ENCODE results near the gene CPT2.

Gene CPT2

GRCh38 chr1:53210954-53211353 is 14.3 kb downstream of the CPT2 start:
- over 99% methylated on average over 11 of the region's 11 CpGs for WGBS (ENCODE audit: insufficient coverage)
- DNase-seq = no peak
- POLR2A ChIA-PET = interaction anchor here (0.5 kb wide), 1 partner anchor 169 kb away, joined by 3 read pairs; no protein-coding TSS in a partner anchor
- no peaks in the 10 kb centered on the region for H3K4me1 ChIP-seq (ENCODE audit: control extremely low read depth in 1 of 4, control insufficient read depth in 4 of 4, insufficient read depth in 4 of 4, low read length in 3 of 4)
- no peak overlapping the region for H3K27ac ChIP-seq (ENCODE audit: insufficient read depth in 1 of 2, low read depth in 1 of 2, low read length in 2 of 2, poor library complexity in 1 of 2, severe bottlenecking in 2 of 2)
- H3K9me3 ChIP-seq (ENCODE audit: control extremely low read depth in 1 of 5, control insufficient read depth in 4 of 5, insufficient read depth in 2 of 5, low read depth in 1 of 5, low read length in 4 of 5) = peaks cover 0 to 13% (median 8%) of the 10 kb centered on the region in 5 experiments
- no peak overlapping the region for H3K4me3 ChIP-seq (ENCODE audit: control insufficient read depth in 1 of 7, extremely low read depth in 1 of 7, insufficient read depth in 4 of 7, low read depth in 2 of 7, low read length in 6 of 7)
- no peaks in the 10 kb centered on the region for H3K27me3 ChIP-seq (replicated peaks in 2 of 5; ENCODE audit: control insufficient read depth in 4 of 5, insufficient read depth in 5 of 5, low read length in 4 of 5)
- CTCF ChIA-PET = no interaction called here
- peaks cover 13 to 88% (median 63%) of the 10 kb centered on the region in 4 experiments for H3K36me3 ChIP-seq (ENCODE audit: control insufficient read depth in 4 of 4, insufficient read depth in 4 of 4, low read length in 3 of 4)

DNA sequence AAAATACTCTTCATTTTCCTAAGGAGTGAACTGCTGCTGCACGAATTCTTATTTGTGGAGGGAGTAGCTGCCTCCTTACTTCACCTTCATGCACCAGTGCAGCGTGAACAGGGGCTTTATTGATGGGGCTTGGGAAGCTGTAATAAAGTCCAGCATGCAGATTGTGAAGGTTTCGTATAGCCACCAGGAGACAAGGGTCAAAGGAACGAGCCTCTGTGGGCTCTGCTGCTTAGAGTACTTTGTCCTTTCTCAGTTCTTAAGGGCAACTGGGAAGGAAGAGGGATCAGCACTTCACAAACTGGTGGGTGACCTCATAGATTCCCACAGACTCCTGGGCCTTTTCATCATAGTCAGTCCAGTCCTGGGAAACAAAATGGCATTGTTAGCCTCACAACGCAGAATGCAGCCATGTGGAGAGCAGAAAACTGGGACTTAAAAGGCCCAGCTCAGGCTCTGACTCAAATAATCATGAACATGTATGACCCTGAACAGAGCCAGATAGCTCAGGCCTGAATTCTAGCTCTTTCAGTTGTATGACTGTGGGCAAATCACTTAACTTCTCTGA is 17.8 kb downstream of the CPT2 start:
- no peaks in the 10 kb centered on the region for H3K9me3 ChIP-seq (ENCODE audit: control extremely low read depth in 1 of 5, control insufficient read depth in 4 of 5, insufficient read depth in 2 of 5, low read depth in 1 of 5, low read length in 4 of 5)
- H3K27ac ChIP-seq (ENCODE audit: insufficient read depth in 1 of 2, low read depth in 1 of 2, low read length in 2 of 2, poor library complexity in 1 of 2, severe bottlenecking in 2 of 2) = no peak overlapping the region
- no peak overlapping the region for H3K4me3 ChIP-seq (ENCODE audit: control insufficient read depth in 1 of 7, extremely low read depth in 1 of 7, insufficient read depth in 4 of 7, low read depth in 2 of 7, low read length in 6 of 7)
- ChIA-PET POLR2A (no interaction called here), CTCF (interaction anchor here (1.3 kb wide), 1 partner anchor 9 kb away, joined by 6 read pairs; no protein-coding TSS in a partner anchor)
- DNase-seq = no peak
- peaks cover under 1 to 3% (median 2%) of the 10 kb centered on the region in 4 experiments for H3K4me1 ChIP-seq (ENCODE audit: control extremely low read depth in 1 of 4, control insufficient read depth in 4 of 4, insufficient read depth in 4 of 4, low read length in 3 of 4)
- 94% methylated on average over 5 of the region's 5 CpGs for WGBS (ENCODE audit: insufficient coverage)
- H3K36me3 ChIP-seq (ENCODE audit: control insufficient read depth in 4 of 4, insufficient read depth in 4 of 4, low read length in 3 of 4) = peaks cover 8 to 77% (median 50%) of the 10 kb centered on the region in 4 experiments
- no peaks in the 10 kb centered on the region for H3K27me3 ChIP-seq (replicated peaks in 2 of 5; ENCODE audit: control insufficient read depth in 4 of 5, insufficient read depth in 5 of 5, low read length in 4 of 5)

DNA sequence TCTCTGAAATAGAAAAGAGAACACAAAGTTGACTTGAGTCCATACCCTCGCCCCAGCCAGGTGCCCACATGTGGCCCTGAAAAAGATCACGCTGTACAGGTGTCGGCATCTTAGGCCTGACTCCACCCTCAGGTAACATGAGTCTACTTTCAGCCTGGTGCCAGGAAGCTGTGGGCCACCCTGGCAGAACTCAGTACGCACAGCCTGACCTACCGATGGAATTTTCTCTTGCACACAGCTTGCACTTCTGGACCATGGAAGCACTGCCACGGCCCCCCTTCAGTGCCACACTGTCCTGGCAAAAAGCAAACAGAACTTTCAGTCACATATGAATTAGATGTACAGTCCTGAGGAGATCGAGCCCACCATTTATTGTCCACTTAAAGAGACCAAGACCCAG is 21.6 kb downstream of the CPT2 start:
- WGBS (ENCODE audit: insufficient coverage) = 100% methylated on average over 7 of the region's 7 CpGs
- Histone ChIP-seq H3K27ac (ENCODE audit: insufficient read depth in 1 of 2, low read depth in 1 of 2, low read length in 2 of 2, poor library complexity in 1 of 2, severe bottlenecking in 2 of 2) (no peak overlapping the region), H3K4me1 (ENCODE audit: control extremely low read depth in 1 of 4, control insufficient read depth in 4 of 4, insufficient read depth in 4 of 4, low read length in 3 of 4) (peaks cover 8 to 16% (median 15%) of the 10 kb centered on the region in 4 experiments), H3K9me3 (ENCODE audit: control extremely low read depth in 1 of 5, control insufficient read depth in 4 of 5, insufficient read depth in 2 of 5, low read depth in 1 of 5, low read length in 4 of 5) (no peaks in the 10 kb centered on the region), H3K27me3 (replicated peaks in 2 of 5; ENCODE audit: control insufficient read depth in 4 of 5, insufficient read depth in 5 of 5, low read length in 4 of 5) (no peaks in the 10 kb centered on the region), H3K36me3 (ENCODE audit: control insufficient read depth in 4 of 4, insufficient read depth in 4 of 4, low read length in 3 of 4) (peaks cover 8 to 44% (median 30%) of the 10 kb centered on the region in 4 experiments), H3K4me3 (ENCODE audit: control insufficient read depth in 1 of 7, extremely low read depth in 1 of 7, insufficient read depth in 4 of 7, low read depth in 2 of 7, low read length in 6 of 7) (no peak overlapping the region)
- DNase-seq = no peak
- ChIA-PET CTCF (interaction anchor here (1.3 kb wide), 1 partner anchor 16 kb away, joined by 4 read pairs; no protein-coding TSS in a partner anchor), POLR2A (no interaction called here)

- Histone ChIP-seq H3K36me3 (ENCODE audit: control insufficient read depth in 4 of 4, insufficient read depth in 4 of 4, low read length in 3 of 4) (peaks cover 7 to 31% (median 18%) of the 10 kb centered on the region in 4 experiments), H3K27ac (ENCODE audit: insufficient read depth in 1 of 2, low read depth in 1 of 2, low read length in 2 of 2, poor library complexity in 1 of 2, severe bottlenecking in 2 of 2) (peak overlapping the region; percentile 74 to 89), H3K9me3 (ENCODE audit: control extremely low read depth in 1 of 5, control insufficient read depth in 4 of 5, insufficient read depth in 2 of 5, low read depth in 1 of 5, low read length in 4 of 5) (no peaks in the 10 kb centered on the region), H3K27me3 (replicated peaks in 2 of 5; ENCODE audit: control insufficient read depth in 4 of 5, insufficient read depth in 5 of 5, low read length in 4 of 5) (no peaks in the 10 kb centered on the region), H3K4me1 (ENCODE audit: control extremely low read depth in 1 of 4, control insufficient read depth in 4 of 4, insufficient read depth in 4 of 4, low read length in 3 of 4) (peaks cover 8 to 16% (median 15%) of the 10 kb centered on the region in 4 experiments), H3K4me3 (ENCODE audit: control insufficient read depth in 1 of 7, extremely low read depth in 1 of 7, insufficient read depth in 4 of 7, low read depth in 2 of 7, low read length in 6 of 7) (peak overlapping the region in 6 of 7 experiments; percentile 63 to 98 (median 92))
- ChIA-PET POLR2A (interaction anchor here (0.6 kb wide), 1 partner anchor 9 kb away, joined by 3 read pairs; no protein-coding TSS in a partner anchor), CTCF (interaction anchor here (1.4 kb wide), 1 partner anchor 32 kb away, joined by 3 read pairs; no protein-coding TSS in a partner anchor)
- no peak for DNase-seq
- WGBS (ENCODE audit: insufficient coverage) = 41% methylated on average over 6 of the region's 8 CpGs
Measured at GRCh38 chr1:53219711-53220110, 23.1 kb downstream of the CPT2 start.

GRCh38 chr1:53220171-53220961 is 23.7 kb downstream of the CPT2 start, which contains the start of gene CZIB:
Gene CZIB (minus strand): TSS chr1:53220634. CDS start chr1:53220575, 59 bp downstream.
- no peaks in the 10 kb centered on the region for H3K9me3 ChIP-seq (ENCODE audit: control extremely low read depth in 1 of 5, control insufficient read depth in 4 of 5, insufficient read depth in 2 of 5, low read depth in 1 of 5, low read length in 4 of 5)
- H3K27ac ChIP-seq (ENCODE audit: insufficient read depth in 1 of 2, low read depth in 1 of 2, low read length in 2 of 2, poor library complexity in 1 of 2, severe bottlenecking in 2 of 2) = peak within 1 kb of the TSS; percentile 74 to 89
- H3K4me1 ChIP-seq (ENCODE audit: control extremely low read depth in 1 of 4, control insufficient read depth in 4 of 4, insufficient read depth in 4 of 4, low read length in 3 of 4) = peaks cover 8 to 16% (median 15%) of the 10 kb centered on the region in 4 experiments
- H3K27me3 ChIP-seq (replicated peaks in 2 of 5; ENCODE audit: control insufficient read depth in 4 of 5, insufficient read depth in 5 of 5, low read length in 4 of 5) = no peaks in the 10 kb centered on the region
- peak; percentile 88 to 94 (median 92) for DNase-seq
- H3K36me3 ChIP-seq (ENCODE audit: control insufficient read depth in 4 of 4, insufficient read depth in 4 of 4, low read length in 3 of 4) = peaks cover 7 to 28% (median 16%) of the 10 kb centered on the region in 4 experiments
- ChIA-PET CTCF (interaction anchor here (1.1 kb wide), 1 partner anchor 25 kb away, joined by 3 read pairs; no protein-coding TSS in a partner anchor), POLR2A (interaction anchor here (0.5 kb wide), 1 partner anchor 487 kb away, joined by 4 read pairs; no protein-coding TSS in a partner anchor)
- peak within 1 kb of the TSS; percentile 63 to 98 (median 89) for H3K4me3 ChIP-seq (ENCODE audit: control insufficient read depth in 1 of 7, extremely low read depth in 1 of 7, insufficient read depth in 4 of 7, low read depth in 2 of 7, low read length in 6 of 7)
- WGBS (ENCODE audit: insufficient coverage) = 0% methylated on average over 52 of the region's 61 CpGs

DNA sequence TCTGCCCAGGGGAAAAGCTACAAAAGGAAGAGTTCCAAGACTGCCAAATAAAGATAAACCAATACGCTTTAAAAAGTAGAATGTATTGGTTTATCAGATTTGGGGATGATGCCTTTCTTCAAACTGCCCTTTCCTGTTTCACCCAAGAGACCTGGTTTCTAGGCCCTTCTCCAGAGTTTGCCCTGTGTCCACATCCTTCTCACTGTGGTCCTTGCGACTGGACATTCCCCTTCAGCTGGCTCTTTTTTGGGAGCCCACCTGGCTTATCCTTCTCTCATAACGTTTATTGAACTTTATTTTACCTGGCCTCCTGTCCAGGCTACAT is 24.3 kb downstream of the CPT2 start:
- H3K4me3 ChIP-seq (ENCODE audit: control insufficient read depth in 1 of 7, extremely low read depth in 1 of 7, insufficient read depth in 4 of 7, low read depth in 2 of 7, low read length in 6 of 7) = peak overlapping the region; percentile 63 to 98 (median 89)
- H3K36me3 ChIP-seq (ENCODE audit: control insufficient read depth in 4 of 4, insufficient read depth in 4 of 4, low read length in 3 of 4) = peaks cover 7 to 26% (median 15%) of the 10 kb centered on the region in 4 experiments
- ChIA-PET POLR2A (interaction anchor here (0.5 kb wide), 1 partner anchor 487 kb away, joined by 4 read pairs; no protein-coding TSS in a partner anchor), CTCF (interaction anchor here (1.1 kb wide), 1 partner anchor 25 kb away, joined by 3 read pairs; no protein-coding TSS in a partner anchor)
- peaks cover 8 to 16% (median 15%) of the 10 kb centered on the region in 4 experiments for H3K4me1 ChIP-seq (ENCODE audit: control extremely low read depth in 1 of 4, control insufficient read depth in 4 of 4, insufficient read depth in 4 of 4, low read length in 3 of 4)
- no CpG with 5 or more reads among the region's 3 CpGs for WGBS (ENCODE audit: insufficient coverage)
- H3K9me3 ChIP-seq (ENCODE audit: control extremely low read depth in 1 of 5, control insufficient read depth in 4 of 5, insufficient read depth in 2 of 5, low read depth in 1 of 5, low read length in 4 of 5) = no peaks in the 10 kb centered on the region
- no peak for DNase-seq
- H3K27me3 ChIP-seq (replicated peaks in 2 of 5; ENCODE audit: control insufficient read depth in 4 of 5, insufficient read depth in 5 of 5, low read length in 4 of 5) = no peaks in the 10 kb centered on the region
- peak overlapping the region; percentile 74 to 89 for H3K27ac ChIP-seq (ENCODE audit: insufficient read depth in 1 of 2, low read depth in 1 of 2, low read length in 2 of 2, poor library complexity in 1 of 2, severe bottlenecking in 2 of 2)
